ENCODE measurements around the gene CCNY. TPM values are rescaled to one million over a fixed set of nuclear protein-coding genes. Genes with fewer than 3 reads are reported as not detected.

CCNY gene
- total RNA-seq, 1 experiment from 2014 or later: 62.2 TPM

GRCh38 chr10:35412003-35412723 lies 75.9 kb downstream of the CCNY start:
- TF ChIP-seq ZFX (IDR thresholded peaks at IDR 0.05): no peak
- TF ChIP-seq POLR2A (IDR thresholded peaks at IDR 0.05; ENCODE audit: borderline replicate concordance, extremely low read depth, insufficient read depth, insufficient read length): no peak
- TF ChIP-seq SP1 (IDR thresholded peaks at IDR 0.05; ENCODE audit: low read depth): no peak
- TF ChIP-seq, protein P1, sequence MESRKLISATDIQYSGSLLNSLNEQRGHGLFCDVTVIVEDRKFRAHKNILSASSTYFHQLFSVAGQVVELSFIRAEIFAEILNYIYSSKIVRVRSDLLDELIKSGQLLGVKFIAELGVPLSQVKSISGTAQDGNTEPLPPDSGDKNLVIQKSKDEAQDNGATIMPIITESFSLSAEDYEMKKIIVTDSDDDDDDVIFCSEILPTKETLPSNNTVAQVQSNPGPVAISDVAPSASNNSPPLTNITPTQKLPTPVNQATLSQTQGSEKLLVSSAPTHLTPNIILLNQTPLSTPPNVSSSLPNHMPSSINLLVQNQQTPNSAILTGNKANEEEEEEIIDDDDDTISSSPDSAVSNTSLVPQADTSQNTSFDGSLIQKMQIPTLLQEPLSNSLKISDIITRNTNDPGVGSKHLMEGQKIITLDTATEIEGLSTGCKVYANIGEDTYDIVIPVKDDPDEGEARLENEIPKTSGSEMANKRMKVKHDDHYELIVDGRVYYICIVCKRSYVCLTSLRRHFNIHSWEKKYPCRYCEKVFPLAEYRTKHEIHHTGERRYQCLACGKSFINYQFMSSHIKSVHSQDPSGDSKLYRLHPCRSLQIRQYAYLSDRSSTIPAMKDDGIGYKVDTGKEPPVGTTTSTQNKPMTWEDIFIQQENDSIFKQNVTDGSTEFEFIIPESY (IDR thresholded peaks at IDR 0.05; ENCODE audit: extremely low read depth, insufficient replicate concordance, low read length): no peak
- no peak for TF ChIP-seq ELF1 (IDR thresholded peaks at IDR 0.05; ENCODE audit: borderline replicate concordance, low read depth)
- TF ChIP-seq JUND (IDR thresholded peaks at IDR 0.05): no peak
- no peak for TF ChIP-seq CEBPB (IDR thresholded peaks at IDR 0.05; ENCODE audit: low read depth)
- TF ChIP-seq SIN3A (IDR thresholded peaks at IDR 0.05; ENCODE audit: low read depth): no peak
- BruUV-seq (replicated peaks): no TSS peak
- Histone ChIP-seq H3K36me3 (ENCODE audit: control insufficient read depth in 1 of 2, insufficient read depth in 2 of 2, low read length in 2 of 2) (no peaks in the 10 kb centered on the region), H4K20me1 (ENCODE audit: insufficient read depth) (no peaks in the 10 kb centered on the region; the same call in 1 of the 2 replicates), H3K79me2 (ENCODE audit: insufficient read depth, low read length) (peaks cover 64% of the 10 kb centered on the region; the same call in 1 of the 2 replicates), H3K9me2 (ENCODE audit: insufficient read depth) (no peaks in the 10 kb centered on the region), H3K4me3 (replicated peaks in 1 of 2; ENCODE audit: low read depth in 1 of 2, low read length in 2 of 2) (no peak overlapping the region), H3K9ac (ENCODE audit: low read length) (no peak overlapping the region), H3K4me2 (ENCODE audit: low read length) (peak overlapping the region; percentile 41; the same call in 1 of the 2 replicates), H3K27me3 (ENCODE audit: insufficient read depth, low read length) (no peaks in the 10 kb centered on the region), H3K4me1 (ENCODE audit: control insufficient read depth in 1 of 2, insufficient read depth in 2 of 2, low read length in 2 of 2) (peaks cover 0 to 25% of the 10 kb centered on the region in 2 experiments; a peak in 3 of 4 replicates), H2AFZ (ENCODE audit: low read depth, low read length, poor library complexity, severe bottlenecking) (no peak overlapping the region), H3K27ac (ENCODE audit: low read depth, low read length) (no peak overlapping the region), H3K9me3 (ENCODE audit: control insufficient read depth in 1 of 2, insufficient read depth in 1 of 2, low read depth in 1 of 2, low read length in 2 of 2) (no peaks in the 10 kb centered on the region)
- ChIA-PET CTCF (interaction anchor here (0.7 kb wide), 1 partner anchor 37 kb away, joined by 5 read pairs; no protein-coding TSS in a partner anchor), RAD21 (ENCODE audit: low non-redundant PET in 1 of 2, low total read pairs in 2 of 2, uncharacterized antibody in 2 of 2, unreplicated experiment in 2 of 2) (no interaction called here), POLR2A (no interaction called here)
- ATAC-seq (no peak), DNase-seq (ENCODE audit: low read depth, low spot score) (no peak)
- intact Hi-C loops (cut with micrococcal nuclease): no loop called here

Measured in HCT116 (cell line).